PFSK-1 (cell line): ENCODE data around the gene TSPAN5. TPM values are rescaled to one million over a fixed set of nuclear protein-coding genes. Genes with fewer than 3 reads are reported as not detected.

Experiments used
- FOXP2 ChIP-seq: optimal IDR thresholded peaks from 2 replicates; pipeline ENCODE3; 2011; ENCODE audit warnings: borderline replicate concordance, control low read depth, inconsistent platforms; ENCODE audit not compliant: insufficient read depth; ENCODE audit errors: extremely low read length, extremely low read depth
- POLR2AphosphoS5 ChIP-seq: IDR thresholded peaks from 2 replicates; pipeline ENCODE4 v1.6.1; 2012; ENCODE audit warnings: low read depth, mild to moderate bottlenecking, control low read depth, low read length, moderate library complexity
- SIN3A ChIP-seq: IDR thresholded peaks from 2 replicates; pipeline ENCODE4 v1.6.1; 2012; ENCODE audit warnings: mild to moderate bottlenecking, low read length, moderate library complexity, borderline replicate concordance; ENCODE audit not compliant: insufficient read depth
- TAF1 ChIP-seq: IDR thresholded peaks from 2 replicates; pipeline ENCODE4 v1.6.1; 2012; ENCODE audit warnings: low read length, control low read depth, borderline replicate concordance; ENCODE audit not compliant: insufficient read depth
- polyA plus RNA-seq: library from polyadenylated mRNA; unstranded; fragments of >200 nt; gene quantifications from one replicate; pipeline ENCODE4 v1.2.1, GENCODE V29; 2012; ENCODE audit warnings: low read depth, missing spikeins; ENCODE audit not compliant: insufficient read length
- TF ChIP-seq, protein P1 (sequence below), 2 experiments: IDR thresholded peaks; 2 replicates each; pipeline versions ENCODE4 v1.6.1 to v1.8.0; 2011 to 2012; ENCODE audit warnings: low read depth in 2 of 2, low read length in 2 of 2, control low read depth in 1 of 2, inconsistent platforms in 1 of 2, mild to moderate bottlenecking in 1 of 2, moderate library complexity in 1 of 2; ENCODE audit not compliant: insufficient read depth in 1 of 2

The TSPAN5 gene
- polyA plus RNA-seq: not detected

GRCh38 chr4:98658287-98659105 is at the start of gene TSPAN5:
TSPAN5 (minus strand) TSS chr4:98658611.
- TF ChIP-seq POLR2AphosphoS5: no peak
- TF ChIP-seq, protein P1, sequence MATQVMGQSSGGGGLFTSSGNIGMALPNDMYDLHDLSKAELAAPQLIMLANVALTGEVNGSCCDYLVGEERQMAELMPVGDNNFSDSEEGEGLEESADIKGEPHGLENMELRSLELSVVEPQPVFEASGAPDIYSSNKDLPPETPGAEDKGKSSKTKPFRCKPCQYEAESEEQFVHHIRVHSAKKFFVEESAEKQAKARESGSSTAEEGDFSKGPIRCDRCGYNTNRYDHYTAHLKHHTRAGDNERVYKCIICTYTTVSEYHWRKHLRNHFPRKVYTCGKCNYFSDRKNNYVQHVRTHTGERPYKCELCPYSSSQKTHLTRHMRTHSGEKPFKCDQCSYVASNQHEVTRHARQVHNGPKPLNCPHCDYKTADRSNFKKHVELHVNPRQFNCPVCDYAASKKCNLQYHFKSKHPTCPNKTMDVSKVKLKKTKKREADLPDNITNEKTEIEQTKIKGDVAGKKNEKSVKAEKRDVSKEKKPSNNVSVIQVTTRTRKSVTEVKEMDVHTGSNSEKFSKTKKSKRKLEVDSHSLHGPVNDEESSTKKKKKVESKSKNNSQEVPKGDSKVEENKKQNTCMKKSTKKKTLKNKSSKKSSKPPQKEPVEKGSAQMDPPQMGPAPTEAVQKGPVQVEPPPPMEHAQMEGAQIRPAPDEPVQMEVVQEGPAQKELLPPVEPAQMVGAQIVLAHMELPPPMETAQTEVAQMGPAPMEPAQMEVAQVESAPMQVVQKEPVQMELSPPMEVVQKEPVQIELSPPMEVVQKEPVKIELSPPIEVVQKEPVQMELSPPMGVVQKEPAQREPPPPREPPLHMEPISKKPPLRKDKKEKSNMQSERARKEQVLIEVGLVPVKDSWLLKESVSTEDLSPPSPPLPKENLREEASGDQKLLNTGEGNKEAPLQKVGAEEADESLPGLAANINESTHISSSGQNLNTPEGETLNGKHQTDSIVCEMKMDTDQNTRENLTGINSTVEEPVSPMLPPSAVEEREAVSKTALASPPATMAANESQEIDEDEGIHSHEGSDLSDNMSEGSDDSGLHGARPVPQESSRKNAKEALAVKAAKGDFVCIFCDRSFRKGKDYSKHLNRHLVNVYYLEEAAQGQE (IDR thresholded peaks at IDR 0.05; ENCODE audit: insufficient read depth in 1 of 2, low read depth in 2 of 2, low read length in 2 of 2): no peak
- no peak for TF ChIP-seq SIN3A
- TF ChIP-seq FOXP2: no peak
- TF ChIP-seq TAF1: no peak

DNA sequence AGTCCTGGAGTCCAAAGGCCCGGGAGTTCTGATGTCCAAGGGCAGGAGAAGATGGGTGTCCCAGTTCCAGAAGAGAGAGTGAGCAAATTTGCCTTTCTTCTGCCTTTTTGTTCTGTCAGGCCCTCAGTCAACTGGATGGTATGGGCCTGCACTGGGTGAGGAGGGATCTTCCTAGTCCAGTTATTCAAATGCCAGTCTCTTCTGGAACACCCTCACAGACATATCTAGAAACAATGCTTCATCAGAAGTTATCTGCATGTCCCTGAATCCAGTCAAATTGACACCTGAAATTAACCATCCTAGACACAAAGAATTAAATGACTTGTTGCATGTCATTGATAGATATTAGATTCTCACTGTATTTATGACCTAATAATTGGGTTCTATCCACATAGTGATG is 48.5 kb upstream of the TSPAN5 start:
- TF ChIP-seq TAF1 (no peak), FOXP2 (no peak), SIN3A (no peak), POLR2AphosphoS5 (no peak)
- TF ChIP-seq, protein P1 (IDR thresholded peaks at IDR 0.05; ENCODE audit: insufficient read depth in 1 of 2, low read depth in 2 of 2, low read length in 2 of 2): no peak

- TF ChIP-seq, protein P1 (IDR thresholded peaks at IDR 0.05; ENCODE audit: insufficient read depth in 1 of 2, low read depth in 2 of 2, low read length in 2 of 2): no peak
- no peak for TF ChIP-seq SIN3A
Observed at GRCh38 chr4:98706200-98706813, 47.9 kb upstream of the TSPAN5 start.

DNA sequence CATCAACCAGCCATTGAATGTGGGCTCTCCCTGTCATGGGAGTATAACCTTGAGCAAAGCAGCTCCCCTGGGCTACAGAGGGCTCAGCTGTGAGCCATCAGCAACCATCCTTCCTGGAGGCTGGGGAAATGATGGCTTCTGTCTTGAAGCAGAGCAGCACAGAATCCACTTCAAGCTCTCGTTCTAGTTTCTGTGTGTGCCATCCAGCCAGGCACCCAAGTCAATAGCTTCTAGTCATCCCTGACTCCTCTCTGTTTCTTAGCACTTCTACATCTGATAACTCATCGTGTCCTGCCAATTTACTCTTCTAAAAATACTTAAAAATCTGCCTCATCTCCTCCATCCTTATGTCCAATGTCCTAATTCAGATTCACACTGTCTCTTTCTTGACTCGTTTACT is 42.2 kb upstream of the TSPAN5 start:
- TF ChIP-seq SIN3A (no peak), FOXP2 (no peak)

- TF ChIP-seq TAF1: no peak
- TF ChIP-seq POLR2AphosphoS5: no peak
Observed at GRCh38 chr4:98694076-98694475, 35.7 kb upstream of the TSPAN5 start.

- no peak for TF ChIP-seq POLR2AphosphoS5
Observed at GRCh38 chr4:98692411-98692810, 34.0 kb upstream of the TSPAN5 start.
